Lower leg skin (tissue), 4 donors: ENCODE measurements around the gene DTNBP1. TPM values are rescaled to one million over a fixed set of nuclear protein-coding genes. Genes with fewer than 3 reads are reported as not detected.

ENCODE experiments used
- DNase-seq, 2 donors: peaks; one replicate each; pipeline ENCODE4 v3.0.0-alpha.2; 2019; ENCODE audit warnings: low spot score in 2 of 2
- H3K4me3 ChIP-seq: fragments of 200-600 bp; sonication (generic); 2 replicates; pipeline ENCODE4 v1.5.1; 2017; ENCODE audit warnings: mild to moderate bottlenecking, low read depth; ENCODE audit not compliant: poor library complexity, severe bottlenecking
- POLR2A ChIP-seq, 2 donors: fragments of 450-650 bp; IDR thresholded peaks; one replicate each; pipeline ENCODE4 v1.6.1; 2016 to 2017; ENCODE audit warnings: antibody characterized with exemption in 2 of 2, mild to moderate bottlenecking in 1 of 2, moderate library complexity in 1 of 2
- WGBS, 2 donors: methylation state at CpG; one replicate each; pipeline ENCODE4 v1.1.5; 2018; 5-methylcytosine and 5-hydroxymethylcytosine counted together
- intact Hi-C: fragments of 100-400 bp; cut with DNase I; formaldehyde crosslinking; loops from one replicate; pipeline ENCODE4 v1.15.0; 2023; ENCODE audit warnings: low total_unique reads
- total RNA-seq, 4 donors: library from RNA; depleted of rRNA; stranded (reverse); fragments of >200 nt; gene quantifications; one replicate each; pipeline ENCODE4 v1.1.0, GENCODE V29; 2016
- TF ChIP-seq, protein P1 (sequence below), 3 donors: fragments of 450-650 bp; IDR thresholded peaks; one replicate each; pipeline ENCODE4 v1.5.1; 2016; ENCODE audit warnings: antibody characterized with exemption in 3 of 3, mild to moderate bottlenecking in 3 of 3, moderate library complexity in 2 of 3

The DTNBP1 gene
- total RNA-seq, 4 donors from 2014 or later: 9.4 to 13.2 (median 11.6) TPM

DNA sequence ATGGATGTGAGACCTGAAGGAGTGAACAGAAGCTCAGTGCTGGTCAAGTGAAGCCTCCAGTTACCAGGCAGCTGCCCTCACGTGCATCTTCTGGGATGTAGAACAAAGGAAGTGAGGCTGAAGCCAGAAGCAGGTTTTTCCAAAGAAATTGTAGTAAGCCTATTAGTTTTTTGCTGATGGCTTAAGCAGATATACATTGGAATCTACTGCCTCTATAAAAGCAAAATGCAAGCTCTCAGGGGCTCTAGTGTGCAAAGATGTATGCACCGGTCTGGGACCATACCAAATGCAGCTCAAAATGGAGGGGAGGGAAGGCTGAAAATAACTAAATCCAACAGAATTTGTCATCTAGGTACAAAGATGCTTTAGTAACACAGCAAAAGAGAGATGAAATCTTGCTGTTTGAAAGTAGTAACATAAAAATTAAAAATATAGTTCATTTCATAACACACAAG, 77.0 kb downstream of the DTNBP1 start:
- 83 to 91% methylated on average over 2 of the region's 2 CpGs for WGBS, 2 donors
- DNase-seq: no peak
- intact Hi-C loops: no loop called here
- H3K4me3 ChIP-seq: no peak overlapping the region
- TF ChIP-seq POLR2A (IDR thresholded peaks at IDR 0.05): no peak
- TF ChIP-seq, protein P1, sequence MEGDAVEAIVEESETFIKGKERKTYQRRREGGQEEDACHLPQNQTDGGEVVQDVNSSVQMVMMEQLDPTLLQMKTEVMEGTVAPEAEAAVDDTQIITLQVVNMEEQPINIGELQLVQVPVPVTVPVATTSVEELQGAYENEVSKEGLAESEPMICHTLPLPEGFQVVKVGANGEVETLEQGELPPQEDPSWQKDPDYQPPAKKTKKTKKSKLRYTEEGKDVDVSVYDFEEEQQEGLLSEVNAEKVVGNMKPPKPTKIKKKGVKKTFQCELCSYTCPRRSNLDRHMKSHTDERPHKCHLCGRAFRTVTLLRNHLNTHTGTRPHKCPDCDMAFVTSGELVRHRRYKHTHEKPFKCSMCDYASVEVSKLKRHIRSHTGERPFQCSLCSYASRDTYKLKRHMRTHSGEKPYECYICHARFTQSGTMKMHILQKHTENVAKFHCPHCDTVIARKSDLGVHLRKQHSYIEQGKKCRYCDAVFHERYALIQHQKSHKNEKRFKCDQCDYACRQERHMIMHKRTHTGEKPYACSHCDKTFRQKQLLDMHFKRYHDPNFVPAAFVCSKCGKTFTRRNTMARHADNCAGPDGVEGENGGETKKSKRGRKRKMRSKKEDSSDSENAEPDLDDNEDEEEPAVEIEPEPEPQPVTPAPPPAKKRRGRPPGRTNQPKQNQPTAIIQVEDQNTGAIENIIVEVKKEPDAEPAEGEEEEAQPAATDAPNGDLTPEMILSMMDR (IDR thresholded peaks at IDR 0.05): no peak

DNA sequence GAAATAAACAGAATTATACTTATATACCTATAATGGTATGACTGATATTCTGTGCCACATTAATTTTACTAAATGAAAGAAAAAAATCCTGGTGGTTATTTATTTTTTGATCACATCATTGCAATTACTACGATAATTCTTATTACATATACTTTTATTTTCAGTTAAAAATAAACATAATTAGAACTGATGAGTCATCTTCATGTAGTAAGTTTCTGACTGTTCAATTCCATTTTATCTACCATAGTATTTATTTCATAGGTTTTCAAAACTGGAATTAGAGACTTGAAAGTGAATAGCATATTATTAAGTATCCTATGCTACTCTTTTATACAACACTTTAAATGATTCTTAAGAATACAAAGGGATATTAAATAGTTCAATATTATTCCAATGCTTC, 80.3 kb downstream of the DTNBP1 start:
- intact Hi-C loops: no loop called here
- TF ChIP-seq, protein P1 (IDR thresholded peaks at IDR 0.05): no peak
- TF ChIP-seq POLR2A (IDR thresholded peaks at IDR 0.05): no peak
- WGBS, 2 donors: 64 to 67% methylated on average over 1 of the region's 1 CpG
- no peak overlapping the region for H3K4me3 ChIP-seq
- no peak for DNase-seq

DNA sequence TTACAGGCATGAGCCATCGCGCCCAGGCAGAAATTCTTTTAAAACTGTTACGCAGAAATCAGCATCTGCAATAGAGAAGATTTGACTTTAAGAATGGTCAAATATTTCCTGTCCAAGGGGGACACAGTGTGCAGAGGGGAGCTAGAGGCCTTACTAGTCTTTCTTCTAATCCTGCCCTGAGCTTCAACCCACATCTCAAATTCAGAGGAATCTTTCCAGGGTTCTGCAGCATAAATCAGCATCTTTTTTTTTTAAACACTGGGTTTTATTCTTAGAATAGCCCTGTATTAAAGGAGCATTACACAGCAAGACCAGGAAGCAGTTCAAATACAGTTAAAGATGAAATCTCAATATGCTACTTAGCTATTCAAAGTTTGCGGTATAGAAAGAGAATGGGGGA, 81.1 kb downstream of the DTNBP1 start:
- H3K4me3 ChIP-seq: no peak overlapping the region
- intact Hi-C loops: no loop called here
- TF ChIP-seq, protein P1 (IDR thresholded peaks at IDR 0.05): no peak
- no peak for TF ChIP-seq POLR2A (IDR thresholded peaks at IDR 0.05)
- DNase-seq: no peak
- WGBS, 2 donors: 97 to 99% methylated on average over 4 of the region's 4 CpGs

DNA sequence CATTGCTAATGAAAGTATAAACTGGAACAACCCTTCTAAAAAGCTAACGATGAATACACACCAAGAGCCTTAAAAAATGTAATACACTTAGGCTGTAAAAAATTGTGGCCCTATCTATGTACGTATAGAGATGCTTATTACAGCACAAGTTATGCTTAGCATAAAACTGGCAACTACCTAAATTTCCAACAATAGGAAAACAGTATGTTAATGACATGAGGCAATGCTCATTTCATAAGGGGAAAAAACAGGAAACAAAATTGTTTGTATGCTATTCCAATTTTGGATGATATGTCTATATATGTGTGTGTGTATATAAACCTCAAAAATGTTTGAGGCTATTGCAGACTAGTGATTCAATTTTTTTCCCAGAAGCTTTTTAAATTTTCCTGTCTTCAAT, 82.5 kb downstream of the DTNBP1 start:
- WGBS, 2 donors: 84 to 92% methylated on average over 2 of the region's 2 CpGs
- intact Hi-C loops: no loop called here
- TF ChIP-seq POLR2A (IDR thresholded peaks at IDR 0.05): no peak
- TF ChIP-seq, protein P1 (IDR thresholded peaks at IDR 0.05): no peak
- no peak overlapping the region for H3K4me3 ChIP-seq
- DNase-seq: no peak

DNA sequence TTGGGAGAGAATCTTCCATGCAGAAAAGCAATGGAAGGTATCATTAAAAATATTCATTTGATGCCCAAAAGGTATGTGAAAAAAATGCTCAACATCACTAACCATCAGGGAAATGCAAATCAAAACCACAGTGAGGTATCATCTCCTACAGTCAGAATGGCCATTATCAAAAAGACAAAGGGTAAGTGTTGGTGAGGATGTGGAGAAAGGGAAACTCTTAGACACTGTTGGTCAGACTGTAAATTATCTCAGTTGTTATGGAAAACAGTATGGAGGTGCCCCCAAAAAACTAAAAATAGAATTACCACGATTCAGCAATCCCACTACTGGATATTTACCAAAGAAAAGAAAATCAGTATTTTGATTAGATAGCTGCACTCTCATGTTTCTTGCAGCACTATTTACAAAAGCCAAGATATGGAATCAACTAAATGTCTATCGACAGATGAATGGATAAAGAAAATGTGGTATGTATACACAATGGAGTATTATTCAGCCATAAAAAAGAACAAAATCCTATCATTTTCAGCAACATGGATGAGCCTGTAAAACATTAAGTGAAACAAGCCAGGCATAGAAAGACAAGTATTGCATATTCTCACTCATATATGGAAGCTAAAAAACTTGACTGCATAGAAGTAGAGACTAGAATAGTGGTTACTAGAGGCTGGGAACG, 84.0 kb downstream of the DTNBP1 start:
- no peak for TF ChIP-seq POLR2A (IDR thresholded peaks at IDR 0.05)
- TF ChIP-seq, protein P1 (IDR thresholded peaks at IDR 0.05): no peak
- 97 to 99% methylated on average over 3 of the region's 3 CpGs for WGBS, 2 donors
- intact Hi-C loops: no loop called here
- DNase-seq: no peak
- H3K4me3 ChIP-seq: no peak overlapping the region
